ENCODE measurements around the gene GATAD2A. TPM values are rescaled to one million over a fixed set of nuclear protein-coding genes. Genes with fewer than 3 reads are reported as not detected.

GATAD2A gene
- total RNA-seq, 1 donor from 2014 or later: 91.0 TPM

GRCh38 chr19:19506592-19506991, 101.1 kb downstream of the GATAD2A start:
- Mint-ChIP-seq H3K27ac (no peak overlapping the region), H3K4me3 (ENCODE audit: low read depth) (no peak overlapping the region), H3K9me3 (ENCODE audit: low read depth) (no peaks in the 10 kb centered on the region), H3K27me3 (no peaks in the 10 kb centered on the region), H3K4me1 (ENCODE audit: low read depth) (no peaks in the 10 kb centered on the region), H3K36me3 (ENCODE audit: insufficient read depth) (peaks cover 18% of the 10 kb centered on the region)
- TF ChIP-seq CTCF (IDR thresholded peaks at IDR 0.05; ENCODE audit: unreplicated experiment): no peak
- no peak for DNase-seq (ENCODE audit: low spot score, unreplicated experiment)

DNA sequence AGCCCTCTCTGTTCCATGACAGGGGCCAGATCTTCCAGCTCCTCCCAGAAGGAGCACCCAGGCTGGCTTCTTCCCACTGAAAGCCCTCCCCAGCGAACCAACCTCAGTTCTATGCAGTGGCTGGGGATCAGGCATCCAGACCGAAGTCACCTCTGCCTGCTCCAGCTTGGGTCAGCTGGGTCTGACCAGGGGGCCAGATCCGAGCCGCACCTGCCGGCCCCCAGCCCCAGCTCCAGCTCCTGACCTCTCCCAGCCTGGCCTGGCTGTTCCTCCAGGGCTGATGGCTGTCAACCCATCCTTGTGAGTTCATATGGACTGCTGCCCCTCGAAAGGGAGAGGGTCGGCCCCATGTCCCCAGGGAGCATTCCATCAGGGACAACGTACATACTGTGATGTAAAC, 101.9 kb downstream of the GATAD2A start:
- Mint-ChIP-seq H3K4me1 (ENCODE audit: low read depth) (no peaks in the 10 kb centered on the region), H3K36me3 (ENCODE audit: insufficient read depth) (peaks cover 16% of the 10 kb centered on the region), H3K9me3 (ENCODE audit: low read depth) (no peaks in the 10 kb centered on the region), H3K27me3 (no peaks in the 10 kb centered on the region), H3K4me3 (ENCODE audit: low read depth) (no peak overlapping the region), H3K27ac (no peak overlapping the region)
- TF ChIP-seq CTCF (IDR thresholded peaks at IDR 0.05; ENCODE audit: unreplicated experiment): no peak
- DNase-seq (ENCODE audit: low spot score, unreplicated experiment): no peak

DNA sequence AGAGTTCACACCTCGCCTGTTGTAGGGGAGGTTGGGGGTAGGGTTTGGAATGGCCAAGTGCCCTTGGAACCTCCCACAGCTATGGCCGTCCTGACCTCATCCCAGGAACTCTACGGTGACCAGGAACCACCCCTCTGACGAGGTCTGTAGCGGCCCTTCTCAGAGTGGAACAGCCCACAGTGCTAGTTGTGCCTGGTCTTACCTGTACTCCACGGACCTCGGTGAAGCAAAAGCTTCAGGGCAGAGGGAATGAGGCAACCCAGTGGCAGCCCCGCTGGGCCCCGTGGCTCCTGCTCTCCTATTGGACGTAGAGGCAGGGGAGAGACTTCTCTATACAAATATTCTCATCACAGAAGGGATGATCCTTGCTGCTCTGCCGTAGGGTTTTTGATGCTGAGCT, 102.7 kb downstream of the GATAD2A start:
- Mint-ChIP-seq H3K27me3 (no peaks in the 10 kb centered on the region), H3K9me3 (ENCODE audit: low read depth) (no peaks in the 10 kb centered on the region), H3K4me1 (ENCODE audit: low read depth) (no peaks in the 10 kb centered on the region), H3K27ac (peak overlapping the region; percentile 24), H3K36me3 (ENCODE audit: insufficient read depth) (peaks cover 11% of the 10 kb centered on the region), H3K4me3 (ENCODE audit: low read depth) (no peak overlapping the region)
- no peak for TF ChIP-seq CTCF (IDR thresholded peaks at IDR 0.05; ENCODE audit: unreplicated experiment)
- no peak for DNase-seq (ENCODE audit: low spot score, unreplicated experiment)

GRCh38 chr19:19510432-19510831, 105.0 kb downstream of the GATAD2A start:
- Mint-ChIP-seq H3K9me3 (ENCODE audit: low read depth) (no peaks in the 10 kb centered on the region), H3K4me3 (ENCODE audit: low read depth) (no peak overlapping the region), H3K27me3 (no peaks in the 10 kb centered on the region), H3K4me1 (ENCODE audit: low read depth) (no peaks in the 10 kb centered on the region), H3K36me3 (ENCODE audit: insufficient read depth) (peaks cover 10% of the 10 kb centered on the region), H3K27ac (peak overlapping the region; percentile 71)
- TF ChIP-seq CTCF (IDR thresholded peaks at IDR 0.05; ENCODE audit: unreplicated experiment): no peak
- no peak for DNase-seq (ENCODE audit: low spot score, unreplicated experiment)

GRCh38 chr19:19513682-19514081, 108.2 kb downstream of the GATAD2A start:
- no peak for DNase-seq (ENCODE audit: low spot score, unreplicated experiment)
- H3K9me3 Mint-ChIP-seq (ENCODE audit: low read depth): no peaks in the 10 kb centered on the region
- no peaks in the 10 kb centered on the region for H3K27me3 Mint-ChIP-seq
- no peak for TF ChIP-seq CTCF (IDR thresholded peaks at IDR 0.05; ENCODE audit: unreplicated experiment)
- peaks cover 1% of the 10 kb centered on the region for H3K4me1 Mint-ChIP-seq (ENCODE audit: low read depth)
- no peak overlapping the region for H3K4me3 Mint-ChIP-seq (ENCODE audit: low read depth)
- peaks cover 3% of the 10 kb centered on the region for H3K36me3 Mint-ChIP-seq (ENCODE audit: insufficient read depth)
- no peak overlapping the region for H3K27ac Mint-ChIP-seq

Measured in progenitor cell of endocrine pancreas (in vitro differentiated cells).